GM18498 (cell line): ENCODE results near the gene RAP1GDS1.
"Not testable (repeated sequence)": the region's sequence is repeated elsewhere in the genome, so short reads cannot be mapped to it uniquely, and the experiment has no call there.

Experiments
- ATAC-seq: cut with Tn5 transposase; IDR thresholded peaks from one replicate; pipeline ENCODE4 v1.9.1; 2021; ENCODE audit warnings: mild to moderate bottlenecking, moderate library complexity; ENCODE audit not compliant: unreplicated experiment

RAP1GDS1 gene

DNA sequence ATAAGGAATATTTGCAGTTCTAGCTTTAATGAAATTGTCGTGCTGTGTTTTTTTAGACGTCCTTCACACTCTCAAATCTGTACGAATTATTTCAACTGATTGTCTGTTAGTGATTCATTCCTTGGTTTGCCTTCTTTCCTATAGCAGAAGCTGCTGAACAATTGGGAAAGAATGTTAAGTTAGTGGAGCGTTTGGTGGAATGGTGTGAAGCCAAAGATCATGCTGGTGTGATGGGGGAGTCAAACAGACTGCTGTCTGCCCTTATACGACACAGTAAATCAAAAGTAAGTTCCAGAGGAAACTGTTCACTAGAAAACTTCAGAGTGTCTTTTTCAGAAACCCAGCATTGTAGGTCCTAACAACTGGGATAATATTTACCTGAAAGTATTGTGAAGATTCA is 159.9 kb downstream of the RAP1GDS1 start:
- ATAC-seq = no peak

DNA sequence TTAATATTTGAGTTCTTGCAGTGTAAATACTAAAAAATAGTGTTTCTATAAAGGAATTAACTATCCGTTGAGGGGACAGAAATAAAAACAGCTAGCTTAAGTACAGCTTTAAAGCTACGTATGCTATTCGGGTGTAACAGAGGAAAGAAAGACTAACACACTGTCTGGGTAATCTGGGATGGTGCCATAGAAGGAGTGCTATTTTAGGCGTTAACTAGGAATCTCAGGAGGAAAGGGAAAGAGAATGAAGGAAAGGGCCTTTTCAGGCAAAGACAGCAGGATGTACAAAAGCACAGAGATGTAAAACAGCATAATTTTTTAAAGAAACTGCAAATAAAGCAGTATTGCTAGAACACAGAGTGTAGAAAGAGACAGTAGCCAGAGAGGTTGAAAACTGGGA is 161.8 kb downstream of the RAP1GDS1 start:
- ATAC-seq = no peak

DNA sequence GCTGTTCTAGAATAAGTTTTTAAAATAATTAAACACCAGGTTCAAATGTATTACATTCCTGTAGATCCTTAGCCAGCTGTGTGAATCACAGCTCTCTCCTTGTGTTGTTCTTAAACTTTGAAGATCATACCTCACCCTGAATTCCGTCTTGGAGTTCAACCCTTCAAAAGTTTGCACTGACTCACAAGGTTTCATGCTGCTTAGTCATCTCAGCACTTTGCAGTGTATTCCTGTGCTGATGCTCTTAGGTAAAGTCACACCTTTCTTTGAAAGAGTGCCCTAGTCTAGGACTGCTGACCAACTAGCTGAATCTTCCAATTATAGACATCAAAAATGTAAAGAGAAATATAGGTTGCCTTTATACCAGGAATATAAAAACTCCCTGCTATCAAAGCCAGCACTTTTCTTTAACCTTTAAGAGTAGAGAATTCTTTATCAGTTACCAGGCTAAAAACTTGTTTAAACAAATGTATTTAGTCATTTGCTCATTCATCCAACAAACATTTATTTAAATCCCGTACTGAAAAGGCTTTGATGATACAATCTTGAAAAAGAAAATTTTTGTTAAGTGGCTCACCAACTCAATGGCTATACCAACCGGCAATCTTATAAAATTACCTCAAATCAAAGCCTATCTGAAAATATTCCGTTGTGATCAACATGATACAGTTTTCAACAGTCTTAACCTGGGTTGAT is 169.7 kb downstream of the RAP1GDS1 start:
- no peak for ATAC-seq

DNA sequence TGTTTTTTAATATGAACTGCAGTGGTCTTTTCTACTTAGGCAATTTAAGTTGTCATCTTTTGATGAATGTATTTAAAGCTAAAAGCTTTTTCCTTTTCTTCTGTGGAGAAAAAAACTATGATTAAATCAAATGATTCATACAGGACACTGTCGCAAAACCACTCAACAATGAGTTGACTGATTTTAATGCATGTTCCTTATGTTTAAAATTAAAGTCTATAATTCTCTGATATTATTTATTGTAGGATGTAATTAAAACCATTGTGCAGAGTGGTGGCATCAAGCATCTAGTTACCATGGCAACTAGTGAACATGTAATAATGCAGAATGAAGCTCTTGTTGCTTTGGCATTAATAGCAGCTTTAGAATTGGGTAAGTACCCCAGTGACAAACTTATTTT is 172.5 kb downstream of the RAP1GDS1 start:
- ATAC-seq = no peak

DNA sequence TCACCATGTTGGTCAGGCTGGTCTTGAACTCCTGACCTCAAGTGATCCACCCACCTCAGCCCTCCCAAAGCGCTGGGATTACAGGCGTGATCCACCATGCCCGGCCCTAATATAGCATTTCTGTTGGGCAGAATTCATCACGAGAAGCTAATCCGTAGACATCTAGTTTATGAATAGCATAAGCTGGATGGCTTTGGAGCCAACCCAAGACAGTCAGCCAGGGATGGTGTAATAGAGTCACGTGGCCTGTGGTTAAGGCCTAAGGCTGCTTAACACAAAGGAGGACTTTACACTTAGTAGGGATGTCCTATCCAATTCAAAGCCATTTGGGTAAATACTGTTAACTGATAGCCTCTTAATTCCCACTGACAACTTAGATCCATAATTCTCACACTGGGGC is 173.6 kb downstream of the RAP1GDS1 start:
- no peak for ATAC-seq

DNA sequence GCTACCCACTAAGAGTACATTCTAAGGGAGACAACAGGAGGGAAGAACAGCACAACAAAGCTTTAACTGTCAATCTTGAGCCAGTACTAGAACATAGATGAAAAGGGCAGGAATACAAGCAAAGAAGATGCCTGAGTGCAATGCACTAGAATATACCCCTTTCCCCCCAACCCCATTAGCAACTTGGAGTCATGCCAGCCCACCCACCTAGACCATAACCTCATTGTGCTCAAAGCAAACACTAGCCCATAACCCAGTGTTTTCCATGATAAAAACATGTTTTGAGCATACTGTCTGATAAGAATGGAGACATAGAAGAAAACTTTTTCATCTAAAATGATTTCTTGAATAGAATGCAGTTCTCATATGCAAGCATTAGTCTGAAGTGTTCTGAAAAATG is 183.2 kb downstream of the RAP1GDS1 start:
- no peak for ATAC-seq

DNA sequence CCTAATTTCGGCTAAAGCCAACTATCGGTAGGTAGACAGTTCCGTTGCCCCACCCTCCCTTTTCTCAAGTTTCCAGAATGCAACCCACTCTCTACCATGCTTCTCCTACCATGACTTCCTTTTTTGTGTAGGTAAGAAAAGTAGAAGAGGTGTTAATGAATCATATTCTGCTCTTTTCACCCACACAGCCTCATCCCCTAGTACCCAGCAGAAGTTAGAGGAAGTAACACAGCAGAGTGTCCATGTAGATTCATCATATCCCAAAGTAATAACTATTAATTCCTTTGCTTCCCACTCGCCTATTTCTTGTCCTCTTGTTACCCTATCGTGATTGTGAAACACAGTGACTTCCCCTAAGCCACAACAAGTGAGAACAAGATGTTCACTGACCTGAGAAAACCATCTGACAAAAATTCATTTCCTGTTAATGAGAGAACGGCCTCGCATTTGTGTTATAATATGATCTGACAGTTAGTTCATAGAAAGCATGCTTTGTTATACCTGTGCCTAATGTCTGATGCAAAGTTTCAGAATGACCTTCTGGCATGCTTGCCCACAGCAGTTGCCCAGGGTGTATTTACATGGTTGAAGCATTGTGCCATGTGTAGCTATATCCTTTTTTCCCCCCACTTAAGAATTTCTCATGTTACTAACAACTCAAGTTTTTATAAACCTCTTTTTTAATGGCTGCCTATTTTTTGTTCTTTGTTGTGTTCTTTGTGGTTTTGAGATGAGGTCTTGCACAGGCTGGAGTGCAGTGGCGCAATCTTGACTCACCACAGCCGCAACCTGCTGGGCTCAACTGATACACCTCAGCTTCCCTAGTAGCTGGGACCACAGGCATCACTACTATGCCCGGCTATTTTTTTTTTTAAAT is 185.6 kb downstream of the RAP1GDS1 start:
- ATAC-seq = peak; percentile 78

DNA sequence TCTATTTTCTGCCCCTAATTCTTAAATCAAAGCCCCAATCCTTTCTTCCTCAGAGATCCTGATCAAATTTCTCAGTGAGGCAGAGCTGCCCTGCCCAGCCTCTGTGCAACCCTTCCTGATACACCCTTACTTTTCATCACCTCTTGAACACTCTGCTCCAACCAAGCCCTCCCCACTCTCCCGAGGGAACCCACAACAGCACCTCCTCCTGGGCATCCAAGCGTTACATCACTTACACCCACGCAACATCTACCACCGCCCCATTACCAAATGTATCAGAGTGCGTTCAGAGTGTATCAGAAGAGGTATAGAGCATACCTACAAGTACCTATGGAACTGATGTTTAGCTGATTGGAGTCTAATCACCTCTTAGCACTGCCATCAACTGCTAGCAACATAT is 186.5 kb downstream of the RAP1GDS1 start:
- no peak for ATAC-seq

DNA sequence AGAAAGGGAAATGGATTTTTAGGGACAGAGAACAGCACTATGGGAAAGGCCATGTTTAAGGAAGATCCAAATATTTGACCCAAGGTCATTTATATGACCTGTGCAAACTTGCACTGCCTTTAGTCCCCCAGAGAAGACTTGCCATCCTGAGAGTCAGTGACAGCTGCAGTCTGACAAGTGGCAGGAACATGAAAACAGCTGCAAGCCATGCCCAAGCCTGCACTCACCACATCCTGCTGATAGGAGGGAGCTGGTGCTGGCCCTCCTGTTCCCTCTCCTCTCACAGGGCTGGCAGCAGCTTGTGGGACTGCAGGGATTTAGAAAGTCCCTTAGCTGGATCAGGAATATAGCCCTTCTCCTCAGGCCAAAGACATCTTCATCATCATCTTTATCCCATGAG is 187.7 kb downstream of the RAP1GDS1 start:
- peak; percentile 39 for ATAC-seq

DNA sequence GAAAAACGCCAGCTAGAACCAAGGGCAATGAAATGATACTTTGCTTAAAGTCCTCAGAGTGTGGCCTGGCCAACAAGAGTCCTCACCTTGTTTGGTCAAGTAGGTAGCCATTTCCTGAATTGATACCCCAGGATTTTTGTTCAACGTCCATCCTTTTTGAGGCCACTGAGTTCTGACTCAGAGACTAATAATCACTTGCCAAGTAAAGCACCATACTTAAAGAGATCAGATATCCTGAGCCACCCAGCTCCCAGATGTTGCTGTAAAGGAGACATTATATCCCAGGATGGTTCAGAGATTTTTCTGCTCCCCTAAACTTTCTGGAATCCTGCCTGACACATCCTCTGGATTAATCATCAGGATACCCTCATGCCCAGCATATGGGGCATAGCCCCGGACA is 190.9 kb downstream of the RAP1GDS1 start:
- ATAC-seq = no peak

DNA sequence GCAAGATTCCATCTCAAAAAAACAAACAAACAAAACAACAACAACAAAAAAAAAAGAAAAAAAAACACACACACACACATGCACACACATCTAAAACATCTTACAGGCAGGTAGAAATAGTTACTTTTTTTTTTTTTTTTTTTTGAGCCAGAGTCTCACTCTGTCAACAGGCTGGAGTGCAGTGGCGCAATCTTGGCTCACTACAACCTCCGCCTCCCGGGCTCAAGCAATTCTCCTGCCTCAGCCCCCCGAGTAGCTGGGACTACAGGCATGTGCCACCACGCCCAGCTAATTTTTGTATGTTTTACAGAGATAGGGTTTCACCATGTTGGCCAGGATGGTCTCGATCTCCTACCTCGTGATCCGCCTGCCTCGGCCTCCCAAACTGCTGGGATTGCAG is 196.2 kb downstream of the RAP1GDS1 start:
- not testable (repeated sequence) for ATAC-seq

DNA sequence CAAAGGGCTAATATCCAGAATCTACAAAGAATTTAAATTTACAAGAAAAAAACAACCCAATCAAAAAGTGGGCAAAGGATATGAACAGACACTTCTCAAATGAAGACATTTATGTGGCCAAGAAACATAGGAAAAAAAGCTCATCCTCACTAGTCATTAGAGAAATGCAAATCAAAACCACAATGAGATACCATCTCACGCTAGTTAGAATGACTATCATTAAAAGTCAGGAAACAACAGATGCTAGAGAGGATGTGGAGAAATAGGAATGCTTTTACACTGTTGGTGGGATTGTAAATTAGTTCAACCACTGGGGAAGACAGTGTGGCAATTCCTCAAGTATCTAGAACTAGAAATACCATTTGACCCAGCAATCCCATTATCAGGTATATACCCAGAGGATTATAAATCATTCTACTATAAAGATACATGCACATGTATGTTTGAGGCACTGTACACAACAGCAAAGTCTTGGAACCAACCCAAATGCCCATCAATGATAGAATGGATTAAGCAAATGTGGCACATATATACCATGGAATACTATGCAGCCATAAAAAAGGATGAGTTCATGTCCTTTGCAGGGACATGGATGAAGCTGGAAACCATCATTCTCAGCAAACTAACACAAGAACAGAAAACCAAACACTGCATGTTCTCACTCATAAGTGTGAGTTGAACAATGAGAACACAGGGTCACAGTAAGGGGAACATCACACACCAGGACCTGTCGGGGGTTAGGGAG is 200.1 kb downstream of the RAP1GDS1 start:
- ATAC-seq = not testable (repeated sequence)

DNA sequence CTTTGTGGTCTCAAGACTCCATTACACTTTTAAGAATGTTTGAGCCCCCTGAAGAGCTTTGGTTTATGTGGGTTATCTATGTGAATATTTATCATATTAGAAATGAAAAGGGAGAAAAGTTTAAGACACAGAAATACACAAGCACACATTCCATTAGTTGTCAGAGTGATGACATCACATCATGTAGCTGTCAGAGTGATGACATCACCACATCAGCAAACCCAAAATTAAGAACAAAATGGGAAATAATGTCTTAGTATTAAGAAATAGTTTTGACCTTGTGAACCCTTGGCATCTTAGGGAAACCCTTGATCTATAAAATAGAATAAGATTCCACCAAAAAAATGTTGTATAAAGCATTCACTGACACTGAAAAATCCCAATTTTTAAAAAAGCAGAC is 201.3 kb downstream of the RAP1GDS1 start:
- ATAC-seq = no peak

DNA sequence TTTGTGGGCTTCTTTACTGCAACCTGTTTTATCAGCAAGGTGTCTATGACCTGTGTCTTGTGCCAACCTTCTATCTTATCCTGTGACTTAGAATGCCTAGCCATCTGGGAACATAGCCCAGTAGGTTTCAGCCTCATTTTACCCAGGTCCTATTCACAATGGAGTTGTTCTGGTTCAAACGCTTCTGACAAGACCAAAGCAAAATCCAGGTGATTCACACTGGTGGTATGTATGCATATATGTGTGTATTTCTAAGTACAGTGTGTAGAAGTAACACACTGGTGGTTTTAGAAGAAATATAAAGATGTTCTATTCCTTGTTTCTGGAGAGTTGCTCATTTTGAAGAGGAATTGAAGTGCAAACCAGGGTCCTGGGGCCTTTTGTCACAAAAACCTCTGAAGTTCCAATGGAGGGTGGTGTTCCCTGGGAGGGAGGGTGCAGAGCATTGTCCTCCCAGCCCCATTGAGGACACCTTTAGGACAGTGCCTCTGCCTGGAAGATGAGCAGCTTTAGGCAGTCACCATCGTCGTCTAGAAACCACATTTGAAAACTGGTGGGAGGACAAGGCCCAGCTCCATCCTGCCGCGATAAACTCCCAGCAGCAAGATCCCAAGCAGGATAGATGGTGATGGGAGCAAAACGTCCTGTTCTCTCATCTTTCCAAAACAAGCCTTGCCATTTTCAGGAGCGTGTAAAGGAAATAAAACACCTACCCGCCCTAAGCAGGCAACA is 205.8 kb downstream of the RAP1GDS1 start:
- ATAC-seq = peak; percentile 15

DNA sequence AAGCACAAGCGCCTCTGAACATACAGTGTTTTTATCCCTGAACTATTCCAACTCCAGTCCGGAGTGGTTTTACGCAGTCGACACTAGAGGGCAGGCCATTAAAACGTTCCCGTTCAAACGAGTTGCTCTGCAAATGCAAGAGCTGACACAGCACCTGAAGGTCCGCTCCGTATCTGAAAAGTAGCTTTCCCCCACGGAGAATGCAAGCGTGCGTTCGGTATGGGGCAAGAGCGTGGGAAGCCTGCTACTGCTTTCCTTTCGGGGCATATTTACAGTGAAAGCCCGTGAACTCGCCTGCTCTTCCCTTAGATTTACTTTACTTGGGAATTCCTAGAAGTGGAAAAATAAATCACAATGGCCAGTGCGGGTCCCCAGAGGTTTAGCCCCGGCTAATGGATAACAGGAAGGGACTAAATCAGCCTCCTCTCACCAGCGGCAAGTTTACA is 206.5 kb downstream of the RAP1GDS1 start:
- peak; percentile 95 for ATAC-seq

DNA sequence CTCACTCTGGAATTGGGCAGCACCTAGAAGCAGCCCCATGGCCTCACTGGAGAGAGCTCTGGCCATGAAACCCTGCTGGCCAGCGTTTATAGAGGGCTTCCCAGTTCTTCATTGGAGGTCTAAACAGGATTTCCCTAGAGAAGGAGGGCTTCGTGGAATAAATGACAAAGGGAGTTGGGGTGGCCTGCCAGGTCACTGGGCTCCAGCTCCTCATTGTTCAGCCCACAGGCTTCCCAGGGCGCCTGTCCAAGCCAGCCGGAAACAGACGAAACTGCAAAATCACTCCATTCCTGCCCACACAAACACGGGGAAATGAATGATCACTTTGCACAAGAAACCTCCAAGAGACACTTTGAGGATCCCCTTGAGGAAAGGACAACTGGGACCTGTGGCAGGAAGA is 207.5 kb downstream of the RAP1GDS1 start:
- ATAC-seq = no peak

DNA sequence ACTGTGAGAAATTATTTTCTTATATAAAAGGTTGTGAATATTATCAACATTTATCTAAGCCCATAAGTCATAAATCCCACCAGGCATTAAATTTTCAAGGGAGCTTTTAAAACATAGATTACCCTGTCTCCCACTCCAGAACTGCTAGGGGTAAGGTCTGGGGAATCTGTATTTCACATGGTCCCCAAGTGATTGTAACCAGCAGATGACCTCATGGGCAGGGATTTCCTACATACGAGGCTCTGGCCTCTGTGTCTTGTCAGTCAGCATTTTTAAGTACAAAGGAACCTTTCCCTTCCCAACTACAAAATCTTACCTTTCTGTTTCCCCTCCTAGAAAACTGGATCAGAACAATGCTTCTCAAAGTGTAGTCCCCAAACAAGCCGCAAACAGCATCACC is 208.6 kb downstream of the RAP1GDS1 start:
- no peak for ATAC-seq

DNA sequence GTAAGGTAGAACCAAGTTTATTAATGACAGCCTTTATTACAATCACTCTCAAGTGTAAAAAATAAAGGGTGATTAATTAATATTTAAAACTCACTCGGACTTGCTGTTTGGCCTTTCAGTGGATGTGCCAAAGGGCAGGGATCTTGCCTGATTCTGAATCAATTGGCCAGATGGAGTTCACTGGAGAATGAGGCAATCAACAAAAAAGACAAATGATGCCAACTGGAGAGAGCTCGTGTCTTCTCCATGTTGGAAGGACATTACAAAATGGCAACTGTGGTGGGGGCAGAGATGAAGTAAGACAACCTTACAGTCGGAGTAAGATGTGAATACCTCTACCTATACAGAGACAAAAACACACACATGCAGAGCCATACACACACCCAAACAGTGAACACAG is 209.2 kb downstream of the RAP1GDS1 start:
- no peak for ATAC-seq

DNA sequence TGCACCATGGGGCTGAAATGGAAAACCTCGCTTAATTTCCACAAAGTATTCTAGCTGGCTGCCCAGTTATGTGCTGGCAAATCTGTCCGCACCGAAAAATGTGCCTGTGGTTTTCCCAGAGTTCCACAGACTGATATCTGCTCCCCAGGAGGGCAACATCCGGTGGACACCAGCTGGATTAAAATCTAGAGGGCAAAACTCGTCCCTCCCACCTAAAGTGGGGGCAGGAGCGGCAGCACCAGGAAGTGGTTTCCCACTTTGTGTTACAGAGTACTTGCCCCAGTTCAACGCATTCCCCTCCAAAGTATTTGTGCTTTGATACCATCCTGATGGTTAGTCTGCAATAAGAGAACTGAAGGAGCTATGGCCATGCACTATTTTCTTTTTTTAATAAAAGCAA is 209.6 kb downstream of the RAP1GDS1 start:
- ATAC-seq = no peak

DNA sequence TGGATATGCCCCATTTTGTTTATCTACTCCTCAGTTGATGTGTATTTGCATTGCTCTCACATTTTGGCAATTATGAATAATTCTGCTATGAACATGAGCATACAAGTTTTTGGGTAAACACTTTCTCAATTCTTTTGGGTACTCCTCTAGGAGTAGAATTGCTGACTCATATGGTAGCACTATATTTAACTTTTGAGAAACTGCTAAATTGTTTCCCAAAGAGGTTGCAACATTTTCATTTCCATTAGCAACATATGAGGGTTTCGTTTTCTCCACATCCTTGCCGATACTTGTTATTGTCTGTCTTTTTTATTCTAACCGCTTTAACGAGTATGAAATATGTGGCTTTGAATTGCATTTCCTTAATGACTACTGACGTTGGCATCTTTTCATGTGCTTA is 211.9 kb downstream of the RAP1GDS1 start:
- ATAC-seq = no peak

DNA sequence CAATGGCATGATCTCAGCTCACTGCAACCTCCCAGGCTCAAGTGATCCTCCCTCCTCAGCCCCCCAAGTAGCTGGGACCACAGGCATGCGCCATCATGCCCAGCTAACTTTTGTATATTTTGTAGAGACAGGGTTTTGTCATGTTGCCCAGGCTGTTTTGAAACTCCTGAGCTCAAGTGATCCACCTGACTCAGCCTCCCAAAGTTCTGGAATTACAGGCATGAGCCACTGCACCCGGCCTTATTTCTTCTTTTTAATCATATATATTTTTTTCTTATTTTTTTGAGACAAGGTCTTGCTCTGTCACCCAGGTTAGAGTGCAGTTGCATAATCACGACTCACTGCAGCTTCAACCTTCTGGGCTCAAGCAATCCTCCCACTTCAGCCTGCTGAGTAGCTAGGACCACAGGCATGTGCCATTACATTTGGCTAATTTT is 213.2 kb downstream of the RAP1GDS1 start:
- no peak for ATAC-seq
